Astrocyte of the cerebellum (primary cell): Measurements from ENCODE around the gene CEBPZ.
A peak's percentile ranks its signal among the peaks of the same experiment; 100 is the strongest.

Experiments
- DNase-seq: peaks from one replicate; pipeline ENCODE4 v3.0.0-alpha.2; 2011; ENCODE audit warnings: low read depth
- H3K4me3 ChIP-seq: 2 replicates; pipeline ENCODE4 v1.5.1; 2011; ENCODE audit warnings: mild to moderate bottlenecking, low read depth, low read length, moderate library complexity
- in situ Hi-C: cut with HindIII; loops from 2 replicates; pipeline ENCODE4 v1.10.0; 2017; ENCODE audit warnings: low sequenced_read_pairs
- TF ChIP-seq, protein P1 (sequence below): IDR thresholded peaks from 2 replicates; pipeline ENCODE4 v1.5.1; 2012; ENCODE audit warnings: low read length, low read depth, moderate library complexity, mild to moderate bottlenecking; ENCODE audit errors: missing control alignments

CEBPZ gene, protein sequence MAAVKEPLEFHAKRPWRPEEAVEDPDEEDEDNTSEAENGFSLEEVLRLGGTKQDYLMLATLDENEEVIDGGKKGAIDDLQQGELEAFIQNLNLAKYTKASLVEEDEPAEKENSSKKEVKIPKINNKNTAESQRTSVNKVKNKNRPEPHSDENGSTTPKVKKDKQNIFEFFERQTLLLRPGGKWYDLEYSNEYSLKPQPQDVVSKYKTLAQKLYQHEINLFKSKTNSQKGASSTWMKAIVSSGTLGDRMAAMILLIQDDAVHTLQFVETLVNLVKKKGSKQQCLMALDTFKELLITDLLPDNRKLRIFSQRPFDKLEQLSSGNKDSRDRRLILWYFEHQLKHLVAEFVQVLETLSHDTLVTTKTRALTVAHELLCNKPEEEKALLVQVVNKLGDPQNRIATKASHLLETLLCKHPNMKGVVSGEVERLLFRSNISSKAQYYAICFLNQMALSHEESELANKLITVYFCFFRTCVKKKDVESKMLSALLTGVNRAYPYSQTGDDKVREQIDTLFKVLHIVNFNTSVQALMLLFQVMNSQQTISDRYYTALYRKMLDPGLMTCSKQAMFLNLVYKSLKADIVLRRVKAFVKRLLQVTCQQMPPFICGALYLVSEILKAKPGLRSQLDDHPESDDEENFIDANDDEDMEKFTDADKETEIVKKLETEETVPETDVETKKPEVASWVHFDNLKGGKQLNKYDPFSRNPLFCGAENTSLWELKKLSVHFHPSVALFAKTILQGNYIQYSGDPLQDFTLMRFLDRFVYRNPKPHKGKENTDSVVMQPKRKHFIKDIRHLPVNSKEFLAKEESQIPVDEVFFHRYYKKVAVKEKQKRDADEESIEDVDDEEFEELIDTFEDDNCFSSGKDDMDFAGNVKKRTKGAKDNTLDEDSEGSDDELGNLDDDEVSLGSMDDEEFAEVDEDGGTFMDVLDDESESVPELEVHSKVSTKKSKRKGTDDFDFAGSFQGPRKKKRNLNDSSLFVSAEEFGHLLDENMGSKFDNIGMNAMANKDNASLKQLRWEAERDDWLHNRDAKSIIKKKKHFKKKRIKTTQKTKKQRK

GRCh38 chr2:37231241-37232130 lies at the start of gene CEBPZ, which contains the start of gene NDUFAF7:
Gene CEBPZ, minus strand, starts transcription at chr2:37231596. Its CDS starts 29 bp downstream, at chr2:37231567.
Gene NDUFAF7, plus strand, starts transcription at chr2:37231658. Its CDS starts 48 bp downstream, at chr2:37231706.
- TF ChIP-seq, protein P1, sequence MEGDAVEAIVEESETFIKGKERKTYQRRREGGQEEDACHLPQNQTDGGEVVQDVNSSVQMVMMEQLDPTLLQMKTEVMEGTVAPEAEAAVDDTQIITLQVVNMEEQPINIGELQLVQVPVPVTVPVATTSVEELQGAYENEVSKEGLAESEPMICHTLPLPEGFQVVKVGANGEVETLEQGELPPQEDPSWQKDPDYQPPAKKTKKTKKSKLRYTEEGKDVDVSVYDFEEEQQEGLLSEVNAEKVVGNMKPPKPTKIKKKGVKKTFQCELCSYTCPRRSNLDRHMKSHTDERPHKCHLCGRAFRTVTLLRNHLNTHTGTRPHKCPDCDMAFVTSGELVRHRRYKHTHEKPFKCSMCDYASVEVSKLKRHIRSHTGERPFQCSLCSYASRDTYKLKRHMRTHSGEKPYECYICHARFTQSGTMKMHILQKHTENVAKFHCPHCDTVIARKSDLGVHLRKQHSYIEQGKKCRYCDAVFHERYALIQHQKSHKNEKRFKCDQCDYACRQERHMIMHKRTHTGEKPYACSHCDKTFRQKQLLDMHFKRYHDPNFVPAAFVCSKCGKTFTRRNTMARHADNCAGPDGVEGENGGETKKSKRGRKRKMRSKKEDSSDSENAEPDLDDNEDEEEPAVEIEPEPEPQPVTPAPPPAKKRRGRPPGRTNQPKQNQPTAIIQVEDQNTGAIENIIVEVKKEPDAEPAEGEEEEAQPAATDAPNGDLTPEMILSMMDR: no peak
- in situ Hi-C loops: no loop called here
- peak within 1 kb of the TSS; percentile 99 for H3K4me3 ChIP-seq
- DNase-seq: peak; percentile 85

GRCh38 chr2:37276291-37276690 lies 44.9 kb upstream of the CEBPZ start:
- H3K4me3 ChIP-seq: no peak overlapping the region
- DNase-seq: no peak
- in situ Hi-C loops: no loop called here
- TF ChIP-seq, protein P1: no peak

DNA sequence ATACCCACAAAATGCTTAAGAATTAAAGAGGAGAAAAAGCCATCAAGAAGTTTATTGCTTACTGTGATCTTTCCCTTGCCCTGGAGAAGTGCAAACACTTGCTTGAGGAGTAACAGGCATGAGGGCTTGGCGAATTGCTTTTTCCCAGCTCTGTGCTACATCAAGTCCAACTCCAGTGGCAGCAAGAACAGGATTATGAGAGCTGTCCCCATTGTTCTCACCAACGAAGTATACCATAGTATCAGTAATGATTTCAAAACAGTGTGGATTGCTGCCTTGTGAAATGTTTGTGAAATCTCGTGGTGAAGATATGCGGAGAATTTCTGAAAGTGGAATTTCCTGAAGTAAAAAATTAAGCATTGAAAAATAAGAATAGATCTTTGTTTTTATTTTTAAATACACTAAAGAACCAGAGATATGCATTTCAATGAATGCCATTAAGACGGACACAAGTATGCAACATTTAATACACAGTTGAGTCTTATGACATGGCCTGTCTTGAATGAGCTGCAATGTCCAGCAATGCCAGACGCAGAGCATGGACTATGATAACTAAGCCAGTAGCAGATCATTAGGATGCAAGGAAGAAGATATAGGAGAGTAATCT lies 43.1 kb upstream of the CEBPZ start:
- in situ Hi-C loops: no loop called here
- H3K4me3 ChIP-seq: no peak overlapping the region
- TF ChIP-seq, protein P1: no peak
- no peak for DNase-seq

- TF ChIP-seq, protein P1: no peak
- DNase-seq: no peak
- in situ Hi-C loops: no loop called here
- no peak overlapping the region for H3K4me3 ChIP-seq
These were observed 40.1 kb upstream of the CEBPZ start for GRCh38 chr2:37271376-37272067.

DNA sequence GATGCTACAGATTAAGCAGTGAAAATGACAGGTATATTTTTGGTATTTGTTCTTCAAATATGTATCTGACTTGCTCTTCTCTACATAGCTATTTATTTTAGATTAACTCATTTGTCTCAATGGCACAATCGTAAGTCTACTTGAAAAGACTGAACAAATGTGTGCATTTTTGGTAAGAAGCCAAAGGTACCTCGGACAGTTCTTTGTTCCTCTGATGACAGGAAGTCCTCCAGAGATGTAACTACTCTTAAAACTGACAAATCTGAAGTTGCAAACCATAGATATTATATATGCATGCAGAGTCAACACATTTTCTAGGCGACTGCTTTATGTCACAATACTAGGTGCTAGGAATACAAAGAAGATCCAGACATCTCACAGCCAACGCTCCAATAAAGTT lies 36.7 kb upstream of the CEBPZ start:
- in situ Hi-C loops: no loop called here
- no peak for DNase-seq
- H3K4me3 ChIP-seq: no peak overlapping the region
- TF ChIP-seq, protein P1: no peak
